Stomach (tissue), 9 donors: ENCODE measurements around the gene TOX3. TPM values are rescaled to one million over a fixed set of nuclear protein-coding genes. Genes with fewer than 3 reads are reported as not detected.

Experiments used
- DNase-seq, 2 donors: peaks; one replicate each; pipeline versions ENCODE4 v3.0.0 to v3.0.0-alpha.2; 2013 to 2019
- H3K27ac ChIP-seq, 5 donors: fragments of 200-600 bp in 4 of 5; sonication (generic) in 4 of 5; one replicate each; pipeline ENCODE4 v1.5.1; 2013 to 2019; ENCODE audit warnings: mild to moderate bottlenecking in 1 of 5, moderate library complexity in 1 of 5
- H3K27me3 ChIP-seq, 3 donors: fragments of 200-600 bp; sonication (generic); one replicate each; pipeline ENCODE4 v1.5.1; 2017 to 2019; ENCODE audit warnings: mixed run types in 1 of 3
- H3K36me3 ChIP-seq, 4 donors: fragments of 200-600 bp; sonication (generic); 1 replicate in 3 of 4; 2 replicates in 1 of 4; pipeline ENCODE4 v1.5.1; 2016 to 2019
- H3K4me1 ChIP-seq, 4 donors: fragments of 200-600 bp; sonication (generic); one replicate each; pipeline ENCODE4 v1.5.1; 2016 to 2019
- H3K4me3 ChIP-seq, 4 donors: fragments of 200-600 bp; sonication (generic) in 3 of 4; one replicate each; pipeline ENCODE4 v1.5.1; 2016 to 2019; ENCODE audit warnings: mild to moderate bottlenecking in 1 of 4
- H3K9me3 ChIP-seq, 4 donors: fragments of 200-600 bp; sonication (generic); one replicate each; pipeline ENCODE4 v1.5.1; 2016 to 2019
- EP300 ChIP-seq: sonication (generic); formaldehyde crosslinking; IDR thresholded peaks from one replicate; pipeline ENCODE4 v1.6.1; 2017; ENCODE audit warnings: antibody characterized with exemption
- POLR2A ChIP-seq, 4 donors: fragments of 450-650 bp; IDR thresholded peaks; one replicate each; pipeline ENCODE4 v1.6.1; 2016; ENCODE audit warnings: antibody characterized with exemption in 4 of 4, control low read depth in 2 of 4, mild to moderate bottlenecking in 1 of 4, moderate library complexity in 1 of 4
- POLR2AphosphoS5 ChIP-seq, 3 donors: sonication (generic); formaldehyde crosslinking; IDR thresholded peaks; one replicate each; pipeline ENCODE4 v1.6.1; 2016; ENCODE audit warnings: antibody characterized with exemption in 3 of 3
- WGBS, 5 donors: extraction: QIAGEN DNeasy Blood & Tissue Kit in 3 of 5; methylation state at CpG; one replicate each; pipeline versions ENCODE4 v1.1.5 to v1.1.7; 2013 to 2018; 5-methylcytosine and 5-hydroxymethylcytosine counted together
- intact Hi-C: fragments of 100-400 bp; cut with DNase I; formaldehyde crosslinking; loops from one replicate; pipeline ENCODE4 v1.15.1; 2023; ENCODE audit warnings: low total_unique reads
- polyA plus RNA-seq, 3 donors: library from polyadenylated mRNA; stranded (reverse); fragments of 200-250 nt; gene quantifications; one replicate each; pipeline ENCODE4 v1.2.3, GENCODE V29; 2013
- total RNA-seq, 5 donors: library from RNA; depleted of rRNA; stranded (reverse); fragments of >200 nt; gene quantifications; one replicate each; pipeline versions ENCODE4 v1.1.0 to v1.2.3, GENCODE V29; 2014 to 2016
- TF ChIP-seq, protein P1 (sequence below), 7 experiments: fragments of 450-650 bp in 4 of 7; fragments of 200-600 bp in 3 of 7; sonication (generic) in 3 of 7; IDR thresholded peaks; one replicate each; pipeline ENCODE4 v1.5.1; 2016 to 2019; ENCODE audit warnings: antibody characterized with exemption in 7 of 7, control low read depth in 2 of 7, mild to moderate bottlenecking in 1 of 7
- donor health status: healthy with polysubstance abuse.
- donor health status: Bipolar disorder and iron deficiency.
- donor health status: healthy.

Gene TOX3
- total and polyA plus RNA-seq, 8 donors, result 6.4 to 169 (median 11.1) TPM

DNA sequence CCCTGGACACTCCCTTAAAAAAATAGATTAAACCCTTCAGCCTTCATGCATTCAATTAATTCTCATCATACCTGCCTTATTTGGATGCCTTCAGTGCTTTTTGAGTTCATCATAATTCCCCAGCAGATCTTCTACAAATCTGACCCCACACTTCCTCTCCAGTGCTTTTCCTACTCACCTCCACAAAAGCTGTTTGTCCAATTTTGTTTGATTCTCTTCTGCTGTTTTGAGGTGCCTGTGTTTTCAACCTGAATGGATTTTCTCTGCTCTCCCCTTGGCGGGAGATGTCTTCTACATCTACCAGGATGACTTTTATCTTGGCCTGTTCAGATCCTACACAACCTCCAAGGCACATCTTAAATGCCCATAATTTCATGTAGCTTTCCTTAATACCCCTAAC, 112.7 kb downstream of the TOX3 start:
- no peaks in the 10 kb centered on the region for H3K27me3 ChIP-seq
- intact Hi-C loops, result no loop called here
- no peak for TF ChIP-seq POLR2AphosphoS5 (IDR thresholded peaks at IDR 0.05)
- TF ChIP-seq EP300, result no peak
- TF ChIP-seq, protein P1, sequence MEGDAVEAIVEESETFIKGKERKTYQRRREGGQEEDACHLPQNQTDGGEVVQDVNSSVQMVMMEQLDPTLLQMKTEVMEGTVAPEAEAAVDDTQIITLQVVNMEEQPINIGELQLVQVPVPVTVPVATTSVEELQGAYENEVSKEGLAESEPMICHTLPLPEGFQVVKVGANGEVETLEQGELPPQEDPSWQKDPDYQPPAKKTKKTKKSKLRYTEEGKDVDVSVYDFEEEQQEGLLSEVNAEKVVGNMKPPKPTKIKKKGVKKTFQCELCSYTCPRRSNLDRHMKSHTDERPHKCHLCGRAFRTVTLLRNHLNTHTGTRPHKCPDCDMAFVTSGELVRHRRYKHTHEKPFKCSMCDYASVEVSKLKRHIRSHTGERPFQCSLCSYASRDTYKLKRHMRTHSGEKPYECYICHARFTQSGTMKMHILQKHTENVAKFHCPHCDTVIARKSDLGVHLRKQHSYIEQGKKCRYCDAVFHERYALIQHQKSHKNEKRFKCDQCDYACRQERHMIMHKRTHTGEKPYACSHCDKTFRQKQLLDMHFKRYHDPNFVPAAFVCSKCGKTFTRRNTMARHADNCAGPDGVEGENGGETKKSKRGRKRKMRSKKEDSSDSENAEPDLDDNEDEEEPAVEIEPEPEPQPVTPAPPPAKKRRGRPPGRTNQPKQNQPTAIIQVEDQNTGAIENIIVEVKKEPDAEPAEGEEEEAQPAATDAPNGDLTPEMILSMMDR (IDR thresholded peaks at IDR 0.05), result no peak
- TF ChIP-seq POLR2A (IDR thresholded peaks at IDR 0.05), result no peak
- H3K4me1 ChIP-seq, result no peaks in the 10 kb centered on the region
- no peak overlapping the region for H3K4me3 ChIP-seq
- DNase-seq, result no peak
- H3K36me3 ChIP-seq, result peaks cover under 1 to 12% (median 7%) of the 10 kb centered on the region in 4 donors
- WGBS, 5 donors, result 83 to 100% (median 94%) methylated on average over 1 of the region's 1 CpG
- no peaks in the 10 kb centered on the region for H3K9me3 ChIP-seq
- H3K27ac ChIP-seq, result no peak overlapping the region

DNA sequence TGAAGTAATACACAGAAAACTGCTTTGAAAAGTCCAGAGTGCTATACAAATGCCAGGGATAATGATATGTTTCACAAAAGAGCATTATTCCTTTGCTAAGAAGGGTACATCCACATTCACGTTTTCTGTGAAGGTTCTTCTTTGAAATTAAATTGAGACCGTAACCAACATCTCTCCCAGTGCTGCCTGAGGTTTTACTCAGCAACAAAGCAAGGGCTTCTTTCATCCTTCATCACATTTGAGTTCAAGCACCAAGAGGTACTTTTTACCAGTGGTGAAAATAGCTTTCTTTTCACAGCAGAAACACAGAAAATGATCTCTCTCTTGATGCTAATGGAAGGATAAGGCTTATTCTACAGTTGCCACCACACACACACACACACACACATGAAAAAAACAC, 113.3 kb downstream of the TOX3 start:
- Histone ChIP-seq H3K4me1 (no peaks in the 10 kb centered on the region), H3K27ac (no peak overlapping the region), H3K9me3 (no peaks in the 10 kb centered on the region), H3K4me3 (no peak overlapping the region), H3K27me3 (no peaks in the 10 kb centered on the region), H3K36me3 (peaks cover 0 to 6% (median 2%) of the 10 kb centered on the region in 4 donors)
- 55 to 66% (median 64%) methylated on average over 2 of the region's 2 CpGs for WGBS, 5 donors
- intact Hi-C loops, result no loop called here
- no peak for DNase-seq
- TF ChIP-seq EP300, result no peak

DNA sequence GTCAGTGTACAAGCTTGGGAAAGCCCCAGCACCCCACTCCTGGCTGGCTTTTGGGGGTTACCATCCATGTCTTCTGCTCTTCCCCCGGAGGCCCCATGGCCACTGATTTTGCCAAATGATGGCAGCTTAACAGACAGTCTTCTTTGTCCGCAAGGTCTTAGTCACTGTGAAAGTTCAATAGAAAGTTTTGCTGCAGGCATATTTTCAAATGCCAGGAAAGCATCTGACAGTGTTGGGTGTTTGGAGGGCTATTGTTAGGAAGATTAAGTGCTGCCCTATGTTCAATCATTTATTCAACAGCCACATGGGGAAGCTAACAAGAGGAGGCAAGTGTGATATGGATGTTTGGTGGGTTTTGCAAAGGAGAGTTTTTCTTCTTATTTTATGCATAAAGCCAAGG, 122.4 kb downstream of the TOX3 start:
- Histone ChIP-seq H3K4me1 (no peaks in the 10 kb centered on the region), H3K27ac (no peak overlapping the region), H3K9me3 (no peaks in the 10 kb centered on the region), H3K27me3 (no peaks in the 10 kb centered on the region), H3K4me3 (no peak overlapping the region), H3K36me3 (no peaks in the 10 kb centered on the region)
- intact Hi-C loops, result no loop called here
- WGBS, 5 donors, result 86 to 99% (median 93%) methylated on average over 2 of the region's 2 CpGs
- DNase-seq, result no peak
- TF ChIP-seq, protein P1 (IDR thresholded peaks at IDR 0.05), result no peak
- TF ChIP-seq POLR2AphosphoS5 (IDR thresholded peaks at IDR 0.05), result no peak
- no peak for TF ChIP-seq EP300
- TF ChIP-seq POLR2A (IDR thresholded peaks at IDR 0.05), result no peak

DNA sequence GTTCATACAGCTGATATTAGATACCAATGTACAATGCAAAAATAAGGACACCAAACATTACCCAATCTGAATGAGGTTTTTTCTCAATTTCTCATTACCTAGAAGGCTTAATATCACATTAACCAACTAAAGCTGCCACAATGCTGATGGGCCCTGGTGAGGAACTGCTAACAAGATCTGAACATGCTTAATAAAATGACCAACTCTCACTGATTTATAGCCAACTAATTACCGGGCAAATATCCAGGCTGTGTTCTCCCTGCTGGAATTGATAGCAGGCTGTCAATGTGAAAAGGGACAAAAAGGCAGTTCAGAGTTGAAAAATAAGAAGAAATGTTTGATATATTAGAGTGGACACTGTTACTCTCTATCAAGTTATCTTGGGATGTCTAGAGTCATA, 124.6 kb downstream of the TOX3 start:
- Histone ChIP-seq H3K36me3 (no peaks in the 10 kb centered on the region), H3K4me3 (no peak overlapping the region), H3K27me3 (no peaks in the 10 kb centered on the region), H3K9me3 (no peaks in the 10 kb centered on the region), H3K27ac (no peak overlapping the region), H3K4me1 (no peaks in the 10 kb centered on the region)
- 60 to 73% (median 62%) methylated on average over 1 of the region's 1 CpG for WGBS, 5 donors
- TF ChIP-seq, protein P1 (IDR thresholded peaks at IDR 0.05), result no peak
- TF ChIP-seq POLR2AphosphoS5 (IDR thresholded peaks at IDR 0.05) (no peak), EP300 (no peak), POLR2A (IDR thresholded peaks at IDR 0.05) (no peak)
- DNase-seq, result no peak
- intact Hi-C loops, result no loop called here

DNA sequence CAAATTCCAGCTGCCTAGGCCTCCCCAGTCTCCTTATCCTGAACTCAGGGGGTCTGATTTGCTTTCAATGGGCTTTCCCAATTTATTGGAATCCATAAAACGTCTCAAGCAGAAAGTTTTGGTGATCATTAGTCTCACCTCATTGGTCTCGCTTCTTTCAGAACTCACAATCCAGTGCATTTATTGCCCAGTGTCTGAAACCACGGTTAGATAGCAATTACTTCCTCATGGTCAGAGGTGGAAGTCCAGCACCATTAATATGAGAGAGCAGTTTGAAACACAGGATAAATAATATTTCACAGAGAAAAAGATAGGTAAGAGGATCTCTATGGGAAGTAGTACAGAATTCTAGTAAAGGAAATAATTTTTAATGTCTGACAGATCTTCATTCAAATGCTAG, 128.7 kb downstream of the TOX3 start:
- Histone ChIP-seq H3K27me3 (no peaks in the 10 kb centered on the region), H3K36me3 (no peaks in the 10 kb centered on the region), H3K9me3 (no peaks in the 10 kb centered on the region), H3K27ac (no peak overlapping the region), H3K4me3 (no peak overlapping the region), H3K4me1 (no peaks in the 10 kb centered on the region)
- TF ChIP-seq EP300 (no peak), POLR2A (IDR thresholded peaks at IDR 0.05) (no peak), POLR2AphosphoS5 (IDR thresholded peaks at IDR 0.05) (no peak)
- TF ChIP-seq, protein P1 (IDR thresholded peaks at IDR 0.05), result no peak
- intact Hi-C loops, result no loop called here
- DNase-seq, result no peak
- WGBS, 5 donors, result 73 to 86% (median 83%) methylated on average over 3 of the region's 3 CpGs
